ENCODE data around the gene KLHL33. TPM values are rescaled to one million over a fixed set of nuclear protein-coding genes. Genes with fewer than 3 reads are reported as not detected.

KLHL33 gene, protein sequence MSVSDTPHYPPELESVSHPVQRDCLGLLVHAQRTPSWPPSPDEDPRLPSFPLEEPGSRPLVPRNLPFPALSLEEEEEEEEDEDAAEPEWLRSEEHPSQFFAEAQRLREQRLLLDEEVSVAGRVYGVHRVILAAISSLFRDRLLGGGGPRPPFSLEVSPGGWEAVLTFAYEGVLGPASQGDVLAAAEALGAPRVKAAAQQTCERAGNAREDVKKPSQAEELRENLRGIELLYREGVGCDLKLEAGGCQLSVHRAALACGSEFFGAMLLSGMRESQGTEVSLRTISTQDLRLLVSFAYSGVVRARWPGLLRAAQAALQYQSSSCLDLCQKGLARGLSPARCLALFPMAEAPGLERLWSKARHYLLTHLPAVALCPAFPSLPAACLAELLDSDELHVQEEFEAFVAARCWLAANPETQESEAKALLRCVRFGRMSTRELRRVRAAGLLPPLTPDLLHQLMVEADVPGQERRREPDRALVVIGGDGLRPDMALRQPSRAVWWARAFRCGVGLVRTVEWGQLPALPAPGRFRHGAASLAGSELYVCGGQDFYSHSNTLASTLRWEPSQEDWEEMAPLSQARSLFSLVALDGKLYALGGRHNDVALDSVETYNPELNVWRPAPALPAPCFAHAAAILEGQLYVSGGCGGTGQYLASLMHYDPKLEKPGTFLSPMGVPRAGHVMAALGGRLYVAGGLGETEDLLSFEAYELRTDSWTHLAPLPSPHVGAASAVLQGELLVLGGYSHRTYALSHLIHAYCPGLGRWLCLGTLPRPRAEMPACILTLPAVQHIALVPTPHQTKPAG
- total RNA-seq (2013; cell fraction: nucleolus; rRNA removed) = 0.07 and 0.13 TPM in 2 replicates
- total RNA-seq (2014; rRNA removed) = 0.11 TPM in 1 of 2 replicates, not detected in the other
- total RNA-seq (2014; rRNA removed; fragmentation: Illumina TruSeq; extraction: Trizol) = 0.05 TPM in 1 of 2 replicates, not detected in the other
- total RNA-seq (2021) = 0.08 TPM in 2 replicates
- polyA plus RNA-seq (2011; ENCODE audit: low read depth) = not detected
- 0.01 TPM in 2 replicates for polyA plus RNA-seq (2011; rRNA removed)
- polyA plus RNA-seq (2011; cell fraction: cytosol; rRNA removed) = not detected in 2 replicates
- polyA plus RNA-seq (2011; cell fraction: nucleus; rRNA removed) = not detected in 2 replicates
- 0.03 and 0.08 TPM in 2 replicates for polyA plus RNA-seq (2012)
- polyA plus RNA-seq (2014; fragmentation: Illumina TruSeq; extraction: Trizol) = not detected in 2 replicates
- under 1 TPM in 1 of 2 experiments, not detected in 1; 0.02 TPM for polyA plus RNA-seq (2014; fragmentation: Nextera tagmentation; extraction: Ambion mirVana)
- 0.04 TPM in 2 replicates for polyA plus RNA-seq (2014; rRNA removed)
- under 1 TPM in 1 of 2 experiments, not detected in 1; 0.16 TPM for polyA plus RNA-seq (2016; fragmentation: Nextera tagmentation; extraction: Ambion mirVana)
- 0.15 TPM in 1 of 2 replicates, not detected in the other for polyA minus RNA-seq (2011; rRNA and poly(A)+ RNA removed)
- 0.21 TPM in 1 of 2 replicates, not detected in the other for polyA minus RNA-seq (2011; cell fraction: cytosol; rRNA and poly(A)+ RNA removed)
- polyA minus RNA-seq (2011; cell fraction: nucleus; rRNA and poly(A)+ RNA removed) = 0.10 and 0.12 TPM in 2 replicates
- percentile 12 among the genes with signal in this experiment for Bru-seq, nascent RNA
- BruChase-seq, experiment 1, labeled RNA remaining after a 6-hour chase = percentile 8 among the genes with signal in this experiment
- percentile 15 among the genes with signal in this experiment for BruChase-seq, experiment 2, labeled RNA remaining after a 2-hour chase
- long read RNA-seq, experiment 1 = 0 reads
- long read RNA-seq, experiment 2 = 0 reads

DNA sequence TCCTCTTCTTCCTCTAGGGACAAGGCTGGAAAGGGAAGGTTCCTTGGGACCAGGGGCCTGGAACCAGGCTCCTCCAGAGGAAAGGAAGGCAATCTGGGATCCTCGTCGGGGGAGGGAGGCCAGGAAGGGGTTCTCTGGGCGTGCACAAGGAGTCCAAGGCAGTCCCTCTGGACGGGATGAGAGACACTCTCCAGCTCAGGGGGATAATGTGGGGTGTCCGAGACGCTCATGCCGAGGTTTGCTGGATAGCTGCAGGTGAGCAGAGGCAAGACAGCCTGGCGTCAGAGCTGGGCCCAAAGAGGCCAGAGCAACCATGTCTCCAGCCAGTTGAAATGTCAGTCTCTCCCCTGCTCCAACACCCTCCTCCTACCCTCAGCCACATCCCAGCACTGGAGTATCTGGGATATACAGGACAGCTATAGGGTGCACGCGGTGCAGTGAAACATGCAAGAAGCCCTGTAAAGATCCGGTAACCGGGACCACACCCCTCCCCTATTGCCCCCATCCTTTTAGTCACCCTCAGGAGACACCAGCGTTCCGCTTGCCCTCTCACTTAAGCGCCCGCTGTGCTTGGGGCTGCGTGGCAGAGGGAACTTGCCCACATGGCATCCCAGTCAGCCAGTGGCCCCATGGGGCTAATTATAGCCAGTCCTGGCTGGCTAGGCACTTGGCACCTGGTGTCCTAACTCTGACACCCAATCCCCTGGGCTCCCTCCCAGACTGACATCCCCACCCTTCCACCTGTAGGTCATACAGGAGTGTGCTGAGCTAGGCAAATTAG lies at the start of gene KLHL33:
Gene KLHL33 (minus strand): TSS at position 585 of the 781 bp plus-strand sequence. CDS start 355 bp downstream, at position 230.
- no peak within 1 kb of the TSS for H3K4me2 ChIP-seq (ENCODE audit: control insufficient read depth, insufficient read depth)
- no peak within 1 kb of the TSS for H3K9ac ChIP-seq (ENCODE audit: control insufficient read depth, insufficient read depth, low read length)
- H3K4me3 ChIP-seq = no peak within 1 kb of the TSS
- ChIA-PET POLR2A (no interaction called here), SMC1A (ENCODE audit: uncharacterized antibody, unreplicated experiment) (no interaction called here), RAD21 (ENCODE audit: unreplicated experiment) (no interaction called here), CTCF (interaction anchor here (1.0 to 1.1 kb wide), 2 partner anchors 11 to 20 kb away, joined by 3 read pairs; no protein-coding TSS in a partner anchor)
- no peak within 1 kb of the TSS for H3K27ac ChIP-seq (ENCODE audit: control insufficient read depth, insufficient read depth)
- H2AFZ ChIP-seq (ENCODE audit: control insufficient read depth, low read depth, low read length) = no peak within 1 kb of the TSS
- no peaks in the 10 kb centered on the region for H3K79me2 ChIP-seq (ENCODE audit: control insufficient read depth, insufficient read depth, low read length)
- no peaks in the 10 kb centered on the region for H3K27me3 ChIP-seq (replicated peaks in 1 of 2; ENCODE audit: control insufficient read depth in 2 of 2, insufficient read depth in 2 of 2, low read length in 1 of 2)
- FAIRE-seq (no peak), DNase-seq (ENCODE audit: low read depth, low spot score) (no peak), ATAC-seq (no peak)
- H3K36me3 ChIP-seq (ENCODE audit: control insufficient read depth in 2 of 2, insufficient read depth in 2 of 2, low read length in 1 of 2) = no peaks in the 10 kb centered on the region
- intact Hi-C loops (cut with micrococcal nuclease; ENCODE audit: unreplicated experiment) = no loop called here
- H4K20me1 ChIP-seq (ENCODE audit: control insufficient read depth, insufficient read depth) = no peaks in the 10 kb centered on the region
- BruUV-seq (replicated peaks) = no TSS peak
- in situ Hi-C loops (cut with MboI) = no loop called here
- WGBS (ENCODE audit: insufficient coverage, insufficient replicate concordance, low lambda C conversion rate, missing lambda C conversion rate) = 80% methylated on average over 17 of the region's 17 CpGs
- H3K4me1 ChIP-seq (ENCODE audit: control insufficient read depth, insufficient read depth, low read length) = no peaks in the 10 kb centered on the region
- TF ChIP-seq, protein P1, sequence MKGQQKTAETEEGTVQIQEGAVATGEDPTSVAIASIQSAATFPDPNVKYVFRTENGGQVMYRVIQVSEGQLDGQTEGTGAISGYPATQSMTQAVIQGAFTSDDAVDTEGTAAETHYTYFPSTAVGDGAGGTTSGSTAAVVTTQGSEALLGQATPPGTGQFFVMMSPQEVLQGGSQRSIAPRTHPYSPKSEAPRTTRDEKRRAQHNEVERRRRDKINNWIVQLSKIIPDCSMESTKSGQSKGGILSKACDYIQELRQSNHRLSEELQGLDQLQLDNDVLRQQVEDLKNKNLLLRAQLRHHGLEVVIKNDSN (IDR thresholded peaks at IDR 0.05; ENCODE audit: borderline replicate concordance, extremely low read length, insufficient read depth, low read depth, low read length) = no peak
- TF ChIP-seq SMAD1 (IDR thresholded peaks at IDR 0.05; ENCODE audit: low read depth, partially characterized antibody) (no peak), EED (IDR thresholded peaks at IDR 0.05; ENCODE audit: low read depth) (no peak)
- no peaks in the 10 kb centered on the region; the same call in 2 of the 3 replicates for H3K9me3 ChIP-seq (replicated peaks; ENCODE audit: control insufficient read depth, insufficient read depth, low read length)

Data from GM12878 (cell line).